AG04450 (cell line): Measurements from ENCODE around the gene SWI5. TPM values are rescaled to one million over a fixed set of nuclear protein-coding genes. Genes with fewer than 3 reads are reported as not detected.

Experiments used
- CTCF ChIA-PET: fragments of 300-600, 350-600 bp; formaldehyde crosslinking; extraction: SDS; loops from one replicate; lab custom pipeline; 2022; ENCODE audit warnings: antibody characterized with exemption, inconsistent platforms; lab: Charles Lee
- POLR2A ChIA-PET: fragments of 350-600 bp; formaldehyde crosslinking; extraction: SDS; loops from one replicate; lab custom pipeline; 2021; ENCODE audit warnings: antibody characterized with exemption, inconsistent platforms; lab: Yijun Ruan, JAX
- DNase-seq: peaks from one replicate; pipeline ENCODE4 v3.0.0-alpha.2; 2011; ENCODE audit warnings: low read depth, low spot score
- H3K27ac ChIP-seq: one replicate; pipeline ENCODE4 v1.5.1; 2012; ENCODE audit warnings: low read depth, low read length, control low read depth
- H3K27me3 ChIP-seq: one replicate; pipeline ENCODE4 v1.6.0; 2012; ENCODE audit warnings: low read length; ENCODE audit not compliant: control insufficient read depth, insufficient read depth
- H3K4me3 ChIP-seq: 2 replicates; pipeline ENCODE4 v1.5.1; 2011; ENCODE audit warnings: mild to moderate bottlenecking, low read depth, low read length, control low read depth
- H3K9me3 ChIP-seq: 2 replicates; pipeline ENCODE4 v1.5.1; 2012; ENCODE audit warnings: low read length; ENCODE audit not compliant: control insufficient read depth, insufficient read depth
- polyA plus RNA-seq: library from polyadenylated mRNA; depleted of rRNA; stranded (reverse); fragments of >200 nt; gene quantifications from 2 replicates; pipeline ENCODE4 v1.2.3, GENCODE V29; 2011
- TF ChIP-seq, protein P1 (sequence below): IDR thresholded peaks from 2 replicates; pipeline ENCODE4 v1.5.1; 2011; ENCODE audit warnings: low read depth, low read length, control low read depth, inconsistent platforms

The SWI5 gene
- polyA plus RNA-seq, 1 experiment = 72.2 TPM

- no peaks in the 10 kb centered on the region for H3K27me3 ChIP-seq
- ChIA-PET CTCF (no interaction called here), POLR2A (interaction anchor here (1.2 kb wide), 1 partner anchor 9 kb away, joined by 3 read pairs; no protein-coding TSS in a partner anchor)
- H3K4me3 ChIP-seq = no peak overlapping the region
- no peak for DNase-seq
- TF ChIP-seq, protein P1, sequence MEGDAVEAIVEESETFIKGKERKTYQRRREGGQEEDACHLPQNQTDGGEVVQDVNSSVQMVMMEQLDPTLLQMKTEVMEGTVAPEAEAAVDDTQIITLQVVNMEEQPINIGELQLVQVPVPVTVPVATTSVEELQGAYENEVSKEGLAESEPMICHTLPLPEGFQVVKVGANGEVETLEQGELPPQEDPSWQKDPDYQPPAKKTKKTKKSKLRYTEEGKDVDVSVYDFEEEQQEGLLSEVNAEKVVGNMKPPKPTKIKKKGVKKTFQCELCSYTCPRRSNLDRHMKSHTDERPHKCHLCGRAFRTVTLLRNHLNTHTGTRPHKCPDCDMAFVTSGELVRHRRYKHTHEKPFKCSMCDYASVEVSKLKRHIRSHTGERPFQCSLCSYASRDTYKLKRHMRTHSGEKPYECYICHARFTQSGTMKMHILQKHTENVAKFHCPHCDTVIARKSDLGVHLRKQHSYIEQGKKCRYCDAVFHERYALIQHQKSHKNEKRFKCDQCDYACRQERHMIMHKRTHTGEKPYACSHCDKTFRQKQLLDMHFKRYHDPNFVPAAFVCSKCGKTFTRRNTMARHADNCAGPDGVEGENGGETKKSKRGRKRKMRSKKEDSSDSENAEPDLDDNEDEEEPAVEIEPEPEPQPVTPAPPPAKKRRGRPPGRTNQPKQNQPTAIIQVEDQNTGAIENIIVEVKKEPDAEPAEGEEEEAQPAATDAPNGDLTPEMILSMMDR = no peak
- no peak overlapping the region for H3K27ac ChIP-seq
- no peaks in the 10 kb centered on the region; the same call in 1 of the 2 replicates for H3K9me3 ChIP-seq
Observed at GRCh38 chr9:128309551-128309950, 33.5 kb downstream of the SWI5 start.

- CTCF ChIA-PET = interaction anchor here (0.6 kb wide), 1 partner anchor 29 kb away, joined by 6 read pairs; no protein-coding TSS in a partner anchor
- no peaks in the 10 kb centered on the region; the same call in 1 of the 2 replicates for H3K9me3 ChIP-seq
- H3K27me3 ChIP-seq = no peaks in the 10 kb centered on the region
- no peak overlapping the region for H3K4me3 ChIP-seq
- TF ChIP-seq, protein P1 = no peak
- DNase-seq = no peak
- H3K27ac ChIP-seq = no peak overlapping the region
- POLR2A ChIA-PET = interaction anchor here (1.2 kb wide), 1 partner anchor 10 kb away, joined by 3 read pairs; no protein-coding TSS in a partner anchor
Observed at GRCh38 chr9:128310461-128310860, 34.4 kb downstream of the SWI5 start.

GRCh38 chr9:128314697-128315096, 38.6 kb downstream of the SWI5 start:
- no peak overlapping the region for H3K4me3 ChIP-seq
- H3K27ac ChIP-seq = no peak overlapping the region
- H3K27me3 ChIP-seq = no peaks in the 10 kb centered on the region
- ChIA-PET CTCF (interaction anchor here (0.6 kb wide), 1 partner anchor 15 kb away, joined by 3 read pairs; no protein-coding TSS in a partner anchor), POLR2A (interaction anchor here (0.6 kb wide), 1 partner anchor 24 kb away, joined by 3 read pairs; no protein-coding TSS in a partner anchor)
- H3K9me3 ChIP-seq = no peaks in the 10 kb centered on the region
- TF ChIP-seq, protein P1 = no peak
- no peak for DNase-seq

DNA sequence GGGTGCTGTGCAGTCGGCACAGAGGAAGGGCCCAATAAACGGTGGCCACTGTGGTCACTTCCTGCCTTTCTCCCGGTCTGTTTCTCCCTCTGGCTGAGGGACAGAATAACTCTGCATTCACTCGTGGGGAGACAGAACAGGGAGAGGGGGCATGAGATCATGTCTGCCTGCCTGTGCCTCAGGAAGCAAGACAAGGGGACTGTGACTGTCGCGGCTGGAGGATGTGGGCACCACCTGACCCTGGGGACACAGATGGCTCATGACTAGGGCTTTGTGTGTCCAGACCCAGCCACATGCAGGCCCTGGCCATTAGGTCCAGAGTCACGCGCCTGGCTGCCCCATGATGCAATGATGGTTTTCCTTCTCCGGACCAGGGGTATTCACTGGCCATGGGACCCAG, 40.3 kb downstream of the SWI5 start:
- H3K27ac ChIP-seq = no peak overlapping the region
- TF ChIP-seq, protein P1 = no peak
- ChIA-PET CTCF (no interaction called here), POLR2A (no interaction called here)
- no peak overlapping the region for H3K4me3 ChIP-seq
- DNase-seq = no peak
- no peaks in the 10 kb centered on the region for H3K27me3 ChIP-seq
- H3K9me3 ChIP-seq = no peaks in the 10 kb centered on the region

GRCh38 chr9:128317629-128318028, 41.6 kb downstream of the SWI5 start:
- no peak for DNase-seq
- TF ChIP-seq, protein P1 = no peak
- POLR2A ChIA-PET = no interaction called here
- Histone ChIP-seq H3K27ac (no peak overlapping the region), H3K9me3 (no peaks in the 10 kb centered on the region; the same call in 1 of the 2 replicates), H3K27me3 (no peaks in the 10 kb centered on the region), H3K4me3 (no peak overlapping the region)
- CTCF ChIA-PET = no interaction called here
